H9 (cell line): ENCODE measurements around the gene ILF2. TPM values are rescaled to one million over a fixed set of nuclear protein-coding genes. Genes with fewer than 3 reads are reported as not detected.

Experiments used
- DNase-seq: peaks from one replicate; pipeline ENCODE4 v3.0.0-alpha.2; 2017
- H2AFZ ChIP-seq: one replicate; pipeline ENCODE4 v1.6.1; 2013; ENCODE audit warnings: mild to moderate bottlenecking, low read length, control low read depth, moderate library complexity
- H2AK5ac ChIP-seq: 2 replicates; pipeline ENCODE4 v1.6.1; 2013; ENCODE audit warnings: low read length, control low read depth, mixed read lengths; ENCODE audit not compliant: insufficient read length
- H2BK120ac ChIP-seq: one replicate; pipeline ENCODE4 v1.6.1; 2013; ENCODE audit warnings: low read depth, mild to moderate bottlenecking, low read length, control low read depth, inconsistent platforms; ENCODE audit not compliant: poor library complexity, severe bottlenecking
- H2BK12ac ChIP-seq: 2 replicates; pipeline ENCODE4 v1.6.1; 2013; ENCODE audit warnings: low read length, control low read depth, mixed read lengths, low read depth; ENCODE audit not compliant: insufficient read length
- H2BK15ac ChIP-seq: 2 replicates; pipeline ENCODE4 v1.6.1; 2013; ENCODE audit warnings: low read depth, low read length, control low read depth
- H2BK20ac ChIP-seq: one replicate; pipeline ENCODE4 v1.6.1; 2013; ENCODE audit warnings: low read depth, mild to moderate bottlenecking, low read length, control low read depth, inconsistent platforms; ENCODE audit not compliant: poor library complexity, severe bottlenecking
- H2BK5ac ChIP-seq: 2 replicates; pipeline ENCODE4 v1.6.1; 2013; ENCODE audit warnings: low read length, control low read depth, mixed read lengths; ENCODE audit not compliant: insufficient read length
- H3K14ac ChIP-seq: 2 replicates; pipeline ENCODE4 v1.6.1; 2013; ENCODE audit warnings: low read length, control low read depth; ENCODE audit not compliant: insufficient read depth
- H3K18ac ChIP-seq: 2 replicates; pipeline ENCODE4 v1.6.1; 2013; ENCODE audit warnings: low read depth, mild to moderate bottlenecking, mixed read lengths, low read length, control low read depth; ENCODE audit not compliant: insufficient read length
- H3K23ac ChIP-seq: 2 replicates; pipeline ENCODE4 v1.6.1; 2013; ENCODE audit warnings: low read length, control low read depth, mixed read lengths, low read depth; ENCODE audit not compliant: insufficient read length
- H3K23me2 ChIP-seq: 2 replicates; pipeline ENCODE4 v1.6.1; 2013; ENCODE audit warnings: low read depth, mild to moderate bottlenecking, mixed read lengths, low read length, control low read depth; ENCODE audit not compliant: insufficient read length, poor library complexity, severe bottlenecking
- H3K27ac ChIP-seq: 2 replicates; pipeline ENCODE4 v1.5.1; 2013; ENCODE audit warnings: low read length, control low read depth, mixed read lengths, low read depth; ENCODE audit not compliant: insufficient read length
- H3K27me3 ChIP-seq: 2 replicates; pipeline ENCODE4 v1.6.1; 2013; ENCODE audit warnings: low read length, control low read depth, inconsistent platforms; ENCODE audit not compliant: insufficient read depth
- H3K4ac ChIP-seq: 2 replicates; pipeline ENCODE4 v1.6.1; 2013; ENCODE audit warnings: low read depth, mild to moderate bottlenecking, control low read depth, inconsistent platforms, low read length, moderate library complexity
- H3K4me1 ChIP-seq: 2 replicates; pipeline ENCODE4 v1.6.1; 2013; ENCODE audit warnings: low read length, control low read depth, inconsistent platforms; ENCODE audit not compliant: insufficient read depth
- H3K4me2 ChIP-seq: 2 replicates; pipeline ENCODE4 v1.6.1; 2013; ENCODE audit warnings: low read length, control low read depth, mixed read lengths; ENCODE audit not compliant: insufficient read length, insufficient read depth
- H3K56ac ChIP-seq: 2 replicates; pipeline ENCODE4 v1.6.1; 2013; ENCODE audit warnings: low read depth, mild to moderate bottlenecking, mixed read lengths, low read length, control low read depth; ENCODE audit not compliant: insufficient read length
- H3K79me1 ChIP-seq: 2 replicates; pipeline ENCODE4 v1.6.1; 2013; ENCODE audit warnings: low read depth, mild to moderate bottlenecking, moderate library complexity, low read length, control low read depth, inconsistent platforms; ENCODE audit not compliant: insufficient read depth, poor library complexity, severe bottlenecking
- H3K79me2 ChIP-seq: 2 replicates; pipeline ENCODE4 v1.6.1; 2013; ENCODE audit warnings: low read length, control low read depth, inconsistent platforms; ENCODE audit not compliant: insufficient read depth
- H3K9ac ChIP-seq: 2 replicates; pipeline ENCODE4 v1.6.1; 2013; ENCODE audit warnings: low read length, control low read depth, mixed read lengths; ENCODE audit not compliant: insufficient read length; ENCODE audit errors: extremely low read depth
- H3K9me3 ChIP-seq: one replicate; pipeline ENCODE4 v1.6.1; 2013; ENCODE audit warnings: low read depth, low read length, inconsistent platforms; ENCODE audit not compliant: control insufficient read depth
- H3T11ph ChIP-seq: one replicate; pipeline ENCODE4 v1.6.1; 2013; ENCODE audit warnings: mild to moderate bottlenecking, low read length, control low read depth, inconsistent platforms
- H4K20me1 ChIP-seq: one replicate; pipeline ENCODE4 v1.6.1; 2013; ENCODE audit not compliant: control insufficient read depth, insufficient read length, insufficient read depth
- H4K5ac ChIP-seq: 2 replicates; pipeline ENCODE4 v1.6.1; 2013; ENCODE audit warnings: low read depth, mild to moderate bottlenecking, mixed read lengths, low read length, control low read depth; ENCODE audit not compliant: insufficient read length
- H4K8ac ChIP-seq: replicated peaks from 2 replicates; pipeline ENCODE4 v1.6.1; 2013; ENCODE audit warnings: low read length, control low read depth, mixed read lengths, low read depth; ENCODE audit not compliant: insufficient read length
- H4K91ac ChIP-seq: 2 replicates; pipeline ENCODE4 v1.6.1; 2013; ENCODE audit warnings: low read depth, mild to moderate bottlenecking, moderate library complexity, mixed read lengths, low read length, control low read depth; ENCODE audit not compliant: insufficient read length
- H3K27ac Mint-ChIP-seq, 3 experiments: 2 replicates in 2 of 3; 3 replicates in 1 of 3; pipeline ENCODE4 v1.8.0; 2020 to 2021; ENCODE audit warnings: mixed read lengths in 3 of 3, mild to moderate bottlenecking in 1 of 3, moderate library complexity in 1 of 3
- H3K27me3 Mint-ChIP-seq: 2 replicates; pipeline ENCODE4 v1.8.0; 2021; ENCODE audit warnings: low read depth, mild to moderate bottlenecking, moderate library complexity, mixed read lengths
- H3K36me3 Mint-ChIP-seq, 3 experiments: 2 replicates in 2 of 3; 3 replicates in 1 of 3; pipeline ENCODE4 v1.8.0; 2020 to 2021; ENCODE audit warnings: low read depth in 3 of 3, mixed read lengths in 3 of 3; ENCODE audit not compliant: insufficient read depth in 1 of 3
- H3K4me1 Mint-ChIP-seq, 2 experiments: 2 replicates each; pipeline ENCODE4 v1.8.0; 2020; ENCODE audit warnings: mixed read lengths in 2 of 2
- H3K4me3 Mint-ChIP-seq, 2 experiments: 2 replicates in 1 of 2; 3 replicates in 1 of 2; pipeline ENCODE4 v1.8.0; 2020 to 2021; ENCODE audit warnings: mild to moderate bottlenecking in 2 of 2, mixed read lengths in 2 of 2, moderate library complexity in 1 of 2
- H3K9me3 Mint-ChIP-seq, 2 experiments: 2 replicates in 1 of 2; 3 replicates in 1 of 2; pipeline ENCODE4 v1.8.0; 2020; ENCODE audit warnings: mild to moderate bottlenecking in 2 of 2, mixed read lengths in 2 of 2, moderate library complexity in 1 of 2
- CTCF ChIP-seq: fragments of 200-600 bp; sonication (generic); conservative IDR thresholded peaks from 3 replicates; pipeline ENCODE4 v1.8.0; 2021; ENCODE audit warnings: antibody characterized with exemption, mild to moderate bottlenecking
- WGBS: extraction: QIAGEN DNeasy Blood & Tissue Kit; methylation state at CpG from one replicate; pipeline ENCODE4 v1.1.7; 2013; ENCODE audit warnings: missing lambda C conversion rate, low lambda C conversion rate, mixed read lengths; ENCODE audit not compliant: insufficient read length; ENCODE audit errors: extremely low coverage; 5-methylcytosine and 5-hydroxymethylcytosine counted together
- total RNA-seq: library from RNA; stranded (reverse); gene quantifications from 2 replicates; pipeline ENCODE4 v1.2.1, GENCODE V29; 2021

The ILF2 gene
- total RNA-seq, 1 experiment from 2014 or later, result 357 TPM

DNA sequence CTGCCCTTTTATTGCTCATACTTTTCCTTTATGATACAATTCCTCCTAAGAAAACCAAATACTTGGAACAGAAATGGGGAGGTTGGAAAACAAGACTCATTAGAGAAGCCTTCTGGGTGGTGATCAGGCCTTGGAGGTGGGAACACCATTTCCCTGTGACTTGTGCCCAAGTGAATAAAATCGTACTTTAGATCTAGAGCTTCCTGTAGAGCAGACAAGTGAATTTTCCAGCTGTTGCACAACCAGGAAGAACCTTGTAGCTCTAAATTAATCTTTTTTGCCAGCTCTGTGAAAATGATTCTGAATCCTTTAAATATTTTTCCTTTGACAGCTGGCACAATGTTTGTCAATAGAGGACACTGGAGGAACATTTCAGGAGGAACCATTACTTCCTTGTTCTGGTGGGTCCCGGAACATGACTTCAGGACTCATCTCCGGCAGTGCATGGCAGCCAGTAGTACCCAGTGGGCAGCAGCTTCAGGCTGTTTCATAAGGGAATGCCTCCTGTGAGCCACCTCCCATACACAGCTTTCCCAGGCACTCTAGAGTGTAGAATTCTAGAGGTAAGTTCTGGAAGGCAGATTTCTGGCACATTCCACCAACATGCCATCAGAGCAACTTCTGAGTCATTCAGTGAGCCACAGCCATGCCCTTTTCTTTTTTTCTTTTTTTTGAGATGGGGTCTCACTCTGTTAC is 17.8 kb downstream of the ILF2 start:
- H3K23me2 ChIP-seq, result no peaks in the 10 kb centered on the region
- TF ChIP-seq CTCF, result no peak
- H2BK20ac ChIP-seq, result no peak overlapping the region
- no peak overlapping the region for H3K9ac ChIP-seq
- H3K79me2 ChIP-seq, result no peaks in the 10 kb centered on the region
- H3K9me3 ChIP-seq, result no peaks in the 10 kb centered on the region
- no peak overlapping the region for H3K27ac ChIP-seq
- H3T11ph ChIP-seq, result no peak overlapping the region
- no peak overlapping the region for H2AK5ac ChIP-seq
- no CpG with 5 or more reads among the region's 3 CpGs for WGBS
- H3K4ac ChIP-seq, result no peak overlapping the region
- H3K27ac Mint-ChIP-seq, result no peak overlapping the region
- no peaks in the 10 kb centered on the region for H3K36me3 Mint-ChIP-seq
- no peak overlapping the region for H3K18ac ChIP-seq
- H3K23ac ChIP-seq, result no peak overlapping the region
- H3K27me3 ChIP-seq, result no peaks in the 10 kb centered on the region
- no peak overlapping the region for H4K5ac ChIP-seq
- no peak overlapping the region for H4K91ac ChIP-seq
- H2BK15ac ChIP-seq, result no peak overlapping the region
- no peaks in the 10 kb centered on the region for H4K20me1 ChIP-seq
- H4K8ac ChIP-seq, result no peak overlapping the region
- peaks cover under 1% of the 10 kb centered on the region in 2 experiments; a peak in 1 of 4 replicates for H3K4me1 Mint-ChIP-seq
- no peak overlapping the region; the same call in 1 of the 2 replicates for H3K14ac ChIP-seq
- H3K27me3 Mint-ChIP-seq, result peaks cover 4% of the 10 kb centered on the region; the same call in 1 of the 2 replicates
- H3K9me3 Mint-ChIP-seq, result no peaks in the 10 kb centered on the region; a peak in 1 of 5 replicates
- no peak overlapping the region for H2BK5ac ChIP-seq
- no peak for DNase-seq
- H3K4me3 Mint-ChIP-seq, result no peak overlapping the region
- no peak overlapping the region for H3K4me2 ChIP-seq
- no peak overlapping the region for H2AFZ ChIP-seq
- no peaks in the 10 kb centered on the region for H3K4me1 ChIP-seq
- no peak overlapping the region for H2BK120ac ChIP-seq
- H2BK12ac ChIP-seq, result no peak overlapping the region
- no peak overlapping the region for H3K56ac ChIP-seq
- no peaks in the 10 kb centered on the region for H3K79me1 ChIP-seq
